Peyer's patch (tissue), 4 donors: ENCODE results near the gene EPAS1.

Experiments used
- CTCF ChIP-seq, 6 experiments: fragments of 450-650 bp in 4 of 6; fragments of 200-600 bp in 2 of 6; sonication (generic) in 1 of 6; IDR thresholded peaks; one replicate each; pipeline ENCODE4 v1.5.1; 2017 to 2019; ENCODE audit warnings: antibody characterized with exemption in 6 of 6, mild to moderate bottlenecking in 3 of 6, moderate library complexity in 1 of 6
- POLR2A ChIP-seq, 2 donors: fragments of 450-650 bp; IDR thresholded peaks; one replicate each; pipeline ENCODE4 v1.5.1; 2017; ENCODE audit warnings: antibody characterized with exemption in 2 of 2, mild to moderate bottlenecking in 2 of 2, moderate library complexity in 2 of 2

- TF ChIP-seq CTCF (IDR thresholded peaks at IDR 0.05) (no peak), POLR2A (IDR thresholded peaks at IDR 0.05) (no peak)
These were observed 45.5 kb downstream of the EPAS1 start for GRCh38 chr2:46342566-46343315.
